Cardiac septum (tissue), 1 donor: ENCODE data around the gene ANP32A. TPM values are rescaled to one million over a fixed set of nuclear protein-coding genes. Genes with fewer than 3 reads are reported as not detected.

Experiments used
- DNase-seq: peaks from one replicate; pipeline ENCODE4 v3.0.0-alpha.2; 2020; ENCODE audit warnings: low spot score
- intact Hi-C: fragments of 100-400 bp; cut with DNase I; formaldehyde crosslinking; loops from one replicate; pipeline ENCODE4 v1.14.0; 2022
- microRNA-seq: library from miRNA; unstranded; fragments of <30 nt; microRNA quantifications from one replicate; pipeline ENCODE4 v1.2.0, GENCODE V29; 2020
- total RNA-seq: library from RNA; stranded (reverse); fragmentation: NEBNext Ultra II Directional; extraction: Animal tissue kit (Norgen Biotek cat#: 25700); gene quantifications from one replicate; pipeline ENCODE4 v1.2.1, GENCODE V29; 2021
- donor health status: DM: no; HTN: no; CAD: no.

ANP32A gene
- total RNA-seq, 1 donor from 2014 or later = 180 TPM

GRCh38 chr15:68730976-68731897 lies 89.5 kb downstream of the ANP32A start:
- DNase-seq = peak; percentile 77
- intact Hi-C loops = loop anchor here (2.0 to 5.0 kb wide), 2 partner anchors 26 to 91 kb away; partner anchors contain the start of gene ANP32A

GRCh38 chr15:68730471-68730919 lies 90.2 kb downstream of the ANP32A start:
- intact Hi-C loops = loop anchor here (2.0 to 5.0 kb wide), 2 partner anchors 26 to 92 kb away; partner anchors contain the start of gene ANP32A
- DNase-seq = peak; percentile 70

- DNase-seq = peak; percentile 80
- intact Hi-C loops = loop anchor here (2.0 to 5.0 kb wide), 3 partner anchors 25 to 173 kb away; partner anchors contain the start of gene ANP32A
Observed at GRCh38 chr15:68729789-68730411, 90.8 kb downstream of the ANP32A start.

Small RNA genes lying within 50 kb of the gene (microRNA-seq; reads per million reads assigned to microRNA genes)
- gene MIR4312 = not detected

Other genes starting within 250 kb of the ANP32A start
- gene CORO2B, start 241.9 kb downstream of the ANP32A start, total RNA-seq = 2.7 TPM
- gene SPESP1, start 109.6 kb upstream of the ANP32A start, total RNA-seq = 1.8 TPM
- not detected for gene NOX5, start 193.8 kb upstream of the ANP32A start, total RNA-seq